K562 (cell line): Measurements from ENCODE around the gene EOGT. TPM values are rescaled to one million over a fixed set of nuclear protein-coding genes. Genes with fewer than 3 reads are reported as not detected.

Experiments used
- ATAC-seq: fragments of 200-7000 bp; cut with Tn5 transposase; 3 replicates; pipeline ENCODE4 v1.9.1; 2020; ENCODE audit warnings: moderate library complexity
- BruUV-seq: library from RNA; stranded (reverse); fragments of 400-500 nt; replicated peaks from 2 replicates; lab custom pipeline; 2021; lab: Mats Ljungman, UMichigan
- CTCF ChIA-PET: fragments of 300-600 bp; formaldehyde crosslinking; extraction: SDS; loops from one replicate; lab custom pipeline; 2021; ENCODE audit warnings: low intra/inter-chr PET ratio; lab: Yijun Ruan, JAX
- POLR2A ChIA-PET: fragments of 300-600, 350-650 bp; sonication (Branson Sonifier 250); formaldehyde crosslinking; extraction: SDS; loops from one replicate; lab custom pipeline; 2021; ENCODE audit warnings: antibody characterized with exemption, inconsistent platforms; lab: Yijun Ruan, JAX
- DNase-seq, 4 experiments: peaks; one replicate each; pipeline versions ENCODE4 v3.0.0 to v3.0.0-alpha.2; 2011 to 2018; ENCODE audit warnings: low spot score in 3 of 4, mixed read lengths in 3 of 4; ENCODE audit errors: extremely low read depth in 1 of 4
- FAIRE-seq: peaks from 2 replicates; lab custom pipeline; 2011; peaks lifted over from hg19 to GRCh38; lab: Jason Lieb, UNC
- H2AFZ ChIP-seq: 2 replicates; pipeline ENCODE4 v1.6.0; 2011; ENCODE audit warnings: low read depth, low read length, control low read depth, inconsistent platforms
- H3K27ac ChIP-seq: fragments of 200-600 bp; 3 replicates; pipeline ENCODE4 v1.8.0; 2011; ENCODE audit warnings: low read depth, mild to moderate bottlenecking, control low read depth, inconsistent platforms, low read length, moderate library complexity, mixed read lengths; ENCODE audit errors: extremely low read depth
- H3K27me3 ChIP-seq, 2 experiments: fragments of 300-600 bp in 1 of 2; 2 replicates in 1 of 2; 3 replicates in 1 of 2; pipeline versions ENCODE4 v1.6.0 to v1.8.0; 2011; ENCODE audit warnings: inconsistent platforms in 2 of 2, low read length in 2 of 2, mild to moderate bottlenecking in 1 of 2, mixed read lengths in 1 of 2, moderate library complexity in 1 of 2; ENCODE audit not compliant: control insufficient read depth in 2 of 2, insufficient read depth in 2 of 2
- H3K36me3 ChIP-seq: fragments of 300-600 bp; 3 replicates; pipeline ENCODE4 v1.8.0; 2011; ENCODE audit warnings: mild to moderate bottlenecking, low read length, inconsistent platforms; ENCODE audit not compliant: control insufficient read depth, insufficient read depth
- H3K4me1 ChIP-seq, 2 experiments: fragments of 200-600 bp in 1 of 2; replicated peaks in 1 of 2; 2 replicates in 1 of 2; 3 replicates in 1 of 2; pipeline versions ENCODE4 v1.5.1 to v1.8.0; 2011; ENCODE audit warnings: inconsistent platforms in 2 of 2, low read length in 2 of 2, mild to moderate bottlenecking in 1 of 2, mixed read lengths in 1 of 2, moderate library complexity in 1 of 2; ENCODE audit not compliant: control insufficient read depth in 2 of 2, insufficient read depth in 2 of 2
- H3K4me2 ChIP-seq: 2 replicates; pipeline ENCODE4 v1.6.1; 2011; ENCODE audit warnings: low read length, control low read depth, inconsistent platforms, mixed read lengths; ENCODE audit not compliant: insufficient read depth
- H3K4me3 ChIP-seq: fragments of 200-600 bp; sonication (generic), shearing (Covaris generic); 2 replicates; pipeline ENCODE4 v1.5.1; 2016; ENCODE audit warnings: control low read depth, inconsistent platforms
- H3K79me2 ChIP-seq: fragments of 200-600 bp; 3 replicates; pipeline ENCODE4 v1.8.0; 2011; ENCODE audit warnings: low read length, inconsistent platforms; ENCODE audit not compliant: control insufficient read depth, insufficient read depth
- H3K9ac ChIP-seq, 2 experiments: 2 replicates each; pipeline versions ENCODE4 v1.6.0 to v1.6.1; 2011; ENCODE audit warnings: low read depth in 2 of 2, low read length in 2 of 2, control low read depth in 1 of 2, inconsistent platforms in 1 of 2, mild to moderate bottlenecking in 1 of 2, mixed read lengths in 1 of 2; ENCODE audit not compliant: insufficient read depth in 1 of 2
- H3K9me1 ChIP-seq: one replicate; pipeline ENCODE4 v1.6.0; 2011; ENCODE audit warnings: inconsistent platforms, mild to moderate bottlenecking, low read length, moderate library complexity; ENCODE audit not compliant: control insufficient read depth, insufficient read depth
- H3K9me3 ChIP-seq: replicated peaks from 2 replicates; pipeline ENCODE4 v1.5.1; 2011; ENCODE audit warnings: low read depth, low read length, inconsistent platforms; ENCODE audit not compliant: control insufficient read depth, insufficient read depth
- H4K20me1 ChIP-seq: replicated peaks from 2 replicates; pipeline ENCODE4 v1.6.1; 2011; ENCODE audit warnings: low read length, inconsistent platforms, mixed read lengths; ENCODE audit not compliant: control insufficient read depth, insufficient read depth
- MAFK ChIP-seq: IDR thresholded peaks from 2 replicates; pipeline ENCODE4 v1.6.1; 2011; ENCODE audit warnings: low read length, improper control_type of control experiment
- WGBS: fragments of 100-300 bp; shearing (Covaris generic); methylation state at CpG from one replicate; pipeline ENCODE4 v1.1.6; 2016; ENCODE audit warnings: low coverage, mixed read lengths; ENCODE audit not compliant: insufficient coverage; ENCODE audit errors: missing lambda C conversion rate; 5-methylcytosine and 5-hydroxymethylcytosine counted together
- in situ Hi-C: fragments of 300-500 bp; cut with MboI; formaldehyde crosslinking; loops from 4 replicates; pipeline ENCODE4 v1.15.0; 2018; ENCODE audit warnings: inconsistent platforms, mixed read lengths
- intact Hi-C: fragments of 100-400 bp; cut with micrococcal nuclease; formaldehyde crosslinking; loops from 2 replicates; pipeline ENCODE4 v1.14.2; 2022
- polyA plus RNA-seq, 8 experiments: library from polyadenylated mRNA; depleted of rRNA in 4 of 8; stranded (reverse) in 5 of 8; unstranded in 3 of 8; fragments of >200 nt; fragmentation: Nextera tagmentation in 2 of 8; fragmentation: Illumina TruSeq in 1 of 8; extraction: Ambion mirVana in 2 of 8; extraction: Trizol in 1 of 8; gene quantifications; 2 replicates each; pipeline versions ENCODE4 v1.2.1 to v1.2.3, GENCODE V29; 2011 to 2014; ENCODE audit warnings: inconsistent platforms in 1 of 8, missing spikeins in 1 of 8
- total RNA-seq, 7 experiments: library from RNA; depleted of rRNA in 6 of 7; stranded (reverse); fragments of >200 nt in 6 of 7; fragmentation: Illumina TruSeq in 2 of 7; extraction: Trizol in 2 of 7; gene quantifications; 2 replicates each; pipeline versions ENCODE4 v1.2.1 to v1.2.3, GENCODE V29; 2011 to 2021; ENCODE audit warnings: low replicate concordance in 1 of 7
- TF ChIP-seq, protein P1 (sequence below): sonication (generic); formaldehyde crosslinking; IDR thresholded peaks from 2 replicates; pipeline ENCODE4 v1.8.0; 2023; ENCODE audit warnings: mild to moderate bottlenecking, missing genetic modification reagents
- TF ChIP-seq, protein P2 (sequence below): fragments of 450-650 bp; IDR thresholded peaks from 2 replicates; pipeline ENCODE4 v1.6.1; 2017; ENCODE audit warnings: antibody characterized with exemption, mild to moderate bottlenecking

Gene EOGT
- total and polyA plus RNA-seq, 9 of the 15 experiments (the other 6 are each of a cell fraction or from before 2014, with no cell fraction given): 3.6 to 17.9 (median 7.4) TPM

DNA sequence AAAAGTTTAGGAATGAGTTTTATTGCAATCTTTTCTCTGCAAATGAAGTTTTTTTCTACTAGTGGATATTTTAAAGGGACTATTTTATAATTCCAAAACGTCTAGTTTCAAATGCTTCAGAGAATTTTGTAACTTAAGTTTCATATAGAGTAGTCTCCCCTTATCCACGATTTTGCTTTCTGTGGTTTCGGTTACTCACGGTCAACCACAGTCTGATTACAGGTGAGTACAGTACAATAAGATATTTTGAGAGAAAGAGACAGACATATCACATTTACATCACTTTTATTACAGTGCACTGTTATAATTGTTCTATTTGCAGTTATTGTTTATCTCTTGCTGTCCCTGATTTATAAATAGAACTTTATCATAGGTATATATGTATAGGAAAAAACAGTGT, 7.4 kb upstream of the EOGT start:
- no peak for DNase-seq
- CTCF ChIA-PET: no interaction called here
- H2AFZ ChIP-seq: no peak overlapping the region
- WGBS: 56% methylated on average over 4 of the region's 4 CpGs
- no peaks in the 10 kb centered on the region for H4K20me1 ChIP-seq
- H3K4me2 ChIP-seq: no peak overlapping the region
- no peaks in the 10 kb centered on the region for H3K9me1 ChIP-seq
- peaks cover 35% of the 10 kb centered on the region for H3K36me3 ChIP-seq
- no peaks in the 10 kb centered on the region for H3K79me2 ChIP-seq
- no peak overlapping the region for H3K4me3 ChIP-seq
- no peak overlapping the region for H3K27ac ChIP-seq
- ATAC-seq: no peak
- TF ChIP-seq, protein P1, sequence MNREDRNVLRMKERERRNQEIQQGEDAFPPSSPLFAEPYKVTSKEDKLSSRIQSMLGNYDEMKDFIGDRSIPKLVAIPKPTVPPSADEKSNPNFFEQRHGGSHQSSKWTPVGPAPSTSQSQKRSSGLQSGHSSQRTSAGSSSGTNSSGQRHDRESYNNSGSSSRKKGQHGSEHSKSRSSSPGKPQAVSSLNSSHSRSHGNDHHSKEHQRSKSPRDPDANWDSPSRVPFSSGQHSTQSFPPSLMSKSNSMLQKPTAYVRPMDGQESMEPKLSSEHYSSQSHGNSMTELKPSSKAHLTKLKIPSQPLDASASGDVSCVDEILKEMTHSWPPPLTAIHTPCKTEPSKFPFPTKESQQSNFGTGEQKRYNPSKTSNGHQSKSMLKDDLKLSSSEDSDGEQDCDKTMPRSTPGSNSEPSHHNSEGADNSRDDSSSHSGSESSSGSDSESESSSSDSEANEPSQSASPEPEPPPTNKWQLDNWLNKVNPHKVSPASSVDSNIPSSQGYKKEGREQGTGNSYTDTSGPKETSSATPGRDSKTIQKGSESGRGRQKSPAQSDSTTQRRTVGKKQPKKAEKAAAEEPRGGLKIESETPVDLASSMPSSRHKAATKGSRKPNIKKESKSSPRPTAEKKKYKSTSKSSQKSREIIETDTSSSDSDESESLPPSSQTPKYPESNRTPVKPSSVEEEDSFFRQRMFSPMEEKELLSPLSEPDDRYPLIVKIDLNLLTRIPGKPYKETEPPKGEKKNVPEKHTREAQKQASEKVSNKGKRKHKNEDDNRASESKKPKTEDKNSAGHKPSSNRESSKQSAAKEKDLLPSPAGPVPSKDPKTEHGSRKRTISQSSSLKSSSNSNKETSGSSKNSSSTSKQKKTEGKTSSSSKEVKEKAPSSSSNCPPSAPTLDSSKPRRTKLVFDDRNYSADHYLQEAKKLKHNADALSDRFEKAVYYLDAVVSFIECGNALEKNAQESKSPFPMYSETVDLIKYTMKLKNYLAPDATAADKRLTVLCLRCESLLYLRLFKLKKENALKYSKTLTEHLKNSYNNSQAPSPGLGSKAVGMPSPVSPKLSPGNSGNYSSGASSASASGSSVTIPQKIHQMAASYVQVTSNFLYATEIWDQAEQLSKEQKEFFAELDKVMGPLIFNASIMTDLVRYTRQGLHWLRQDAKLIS: no peak
- TF ChIP-seq, protein P2, sequence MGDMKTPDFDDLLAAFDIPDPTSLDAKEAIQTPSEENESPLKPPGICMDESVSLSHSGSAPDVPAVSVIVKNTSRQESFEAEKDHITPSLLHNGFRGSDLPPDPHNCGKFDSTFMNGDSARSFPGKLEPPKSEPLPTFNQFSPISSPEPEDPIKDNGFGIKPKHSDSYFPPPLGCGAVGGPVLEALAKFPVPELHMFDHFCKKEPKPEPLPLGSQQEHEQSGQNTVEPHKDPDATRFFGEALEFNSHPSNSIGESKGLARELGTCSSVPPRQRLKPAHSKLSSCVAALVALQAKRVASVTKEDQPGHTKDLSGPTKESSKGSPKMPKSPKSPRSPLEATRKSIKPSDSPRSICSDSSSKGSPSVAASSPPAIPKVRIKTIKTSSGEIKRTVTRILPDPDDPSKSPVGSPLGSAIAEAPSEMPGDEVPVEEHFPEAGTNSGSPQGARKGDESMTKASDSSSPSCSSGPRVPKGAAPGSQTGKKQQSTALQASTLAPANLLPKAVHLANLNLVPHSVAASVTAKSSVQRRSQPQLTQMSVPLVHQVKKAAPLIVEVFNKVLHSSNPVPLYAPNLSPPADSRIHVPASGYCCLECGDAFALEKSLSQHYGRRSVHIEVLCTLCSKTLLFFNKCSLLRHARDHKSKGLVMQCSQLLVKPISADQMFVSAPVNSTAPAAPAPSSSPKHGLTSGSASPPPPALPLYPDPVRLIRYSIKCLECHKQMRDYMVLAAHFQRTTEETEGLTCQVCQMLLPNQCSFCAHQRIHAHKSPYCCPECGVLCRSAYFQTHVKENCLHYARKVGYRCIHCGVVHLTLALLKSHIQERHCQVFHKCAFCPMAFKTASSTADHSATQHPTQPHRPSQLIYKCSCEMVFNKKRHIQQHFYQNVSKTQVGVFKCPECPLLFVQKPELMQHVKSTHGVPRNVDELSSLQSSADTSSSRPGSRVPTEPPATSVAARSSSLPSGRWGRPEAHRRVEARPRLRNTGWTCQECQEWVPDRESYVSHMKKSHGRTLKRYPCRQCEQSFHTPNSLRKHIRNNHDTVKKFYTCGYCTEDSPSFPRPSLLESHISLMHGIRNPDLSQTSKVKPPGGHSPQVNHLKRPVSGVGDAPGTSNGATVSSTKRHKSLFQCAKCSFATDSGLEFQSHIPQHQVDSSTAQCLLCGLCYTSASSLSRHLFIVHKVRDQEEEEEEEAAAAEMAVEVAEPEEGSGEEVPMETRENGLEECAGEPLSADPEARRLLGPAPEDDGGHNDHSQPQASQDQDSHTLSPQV: no peak
- TF ChIP-seq MAFK: no peak
- TF ChIP-seq, all 486 proteins: peak for 0
- H3K9ac ChIP-seq: no peak overlapping the region
- no TSS peak for BruUV-seq
- in situ Hi-C loops: no loop called here
- intact Hi-C loops: no loop called here
- FAIRE-seq: no peak
- H3K4me1 ChIP-seq: peaks cover 0 to 2% of the 10 kb centered on the region in 2 experiments; a peak in 1 of 5 replicates
- POLR2A ChIA-PET: no interaction called here
- H3K27me3 ChIP-seq: no peaks in the 10 kb centered on the region
- no peaks in the 10 kb centered on the region for H3K9me3 ChIP-seq
